ENCODE results near the gene ZNF419.

The ZNF419 gene

GRCh38 chr19:57443121-57443696 lies 44.3 kb upstream of the ZNF419 start:
- TF ChIP-seq CTCF (IDR thresholded peaks at IDR 0.05; ENCODE audit: low read length), result no peak
- no peak for TF ChIP-seq EZH2phosphoT487 (IDR thresholded peaks at IDR 0.05; ENCODE audit: low read length)
- no peak for TF ChIP-seq EZH2 (optimal IDR thresholded peaks at IDR 0.05; ENCODE audit: low read depth, low read length)
- no peak overlapping the region for H2AFZ ChIP-seq (ENCODE audit: low read length)
- H4K20me1 ChIP-seq (ENCODE audit: insufficient read depth, low read length), result no peaks in the 10 kb centered on the region
- H3K27me3 ChIP-seq (replicated peaks; ENCODE audit: insufficient read depth, low read length), result no peaks in the 10 kb centered on the region
- no peaks in the 10 kb centered on the region for H3K9me2 ChIP-seq (replicated peaks; ENCODE audit: insufficient read depth, low read length)
- no peak for DNase-seq
- H3K36me3 ChIP-seq (replicated peaks; ENCODE audit: insufficient read depth, low read length), result peaks cover 17% of the 10 kb centered on the region
- no peaks in the 10 kb centered on the region for H3K4me1 ChIP-seq (ENCODE audit: low read length)
- no peak overlapping the region for H3K9ac ChIP-seq (ENCODE audit: low read length)
- no peak overlapping the region for H3K4me2 ChIP-seq (ENCODE audit: low read depth, low read length)
- H3K79me2 ChIP-seq (ENCODE audit: low read length), result peaks cover 28% of the 10 kb centered on the region
- no peak overlapping the region for H3K27ac ChIP-seq (ENCODE audit: low read length)
- no peak overlapping the region for H3K4me3 ChIP-seq (ENCODE audit: low read length)
- no peaks in the 10 kb centered on the region for H3K9me3 ChIP-seq (replicated peaks; ENCODE audit: insufficient read depth, low read length)
- H3F3A ChIP-seq (ENCODE audit: insufficient read depth, low read length), result no peaks in the 10 kb centered on the region

GRCh38 chr19:57452307-57452706 lies 35.2 kb upstream of the ZNF419 start:
- H3K27me3 ChIP-seq (replicated peaks; ENCODE audit: insufficient read depth, low read length), result no peaks in the 10 kb centered on the region
- H3K4me2 ChIP-seq (ENCODE audit: low read depth, low read length), result no peak overlapping the region
- H3K27ac ChIP-seq (ENCODE audit: low read length), result no peak overlapping the region
- TF ChIP-seq EZH2phosphoT487 (IDR thresholded peaks at IDR 0.05; ENCODE audit: low read length) (no peak), EZH2 (optimal IDR thresholded peaks at IDR 0.05; ENCODE audit: low read depth, low read length) (no peak), CTCF (IDR thresholded peaks at IDR 0.05; ENCODE audit: low read length) (no peak)
- no peak for DNase-seq
- no peaks in the 10 kb centered on the region for H3K9me2 ChIP-seq (replicated peaks; ENCODE audit: insufficient read depth, low read length)
- H2AFZ ChIP-seq (ENCODE audit: low read length), result no peak overlapping the region
- H3K36me3 ChIP-seq (replicated peaks; ENCODE audit: insufficient read depth, low read length), result no peaks in the 10 kb centered on the region
- no peak overlapping the region for H3K9ac ChIP-seq (ENCODE audit: low read length)
- no peaks in the 10 kb centered on the region for H3F3A ChIP-seq (ENCODE audit: insufficient read depth, low read length)
- H3K4me1 ChIP-seq (ENCODE audit: low read length), result no peaks in the 10 kb centered on the region
- no peaks in the 10 kb centered on the region for H3K79me2 ChIP-seq (ENCODE audit: low read length)
- H4K20me1 ChIP-seq (ENCODE audit: insufficient read depth, low read length), result no peaks in the 10 kb centered on the region
- no peak overlapping the region for H3K4me3 ChIP-seq (ENCODE audit: low read length)
- H3K9me3 ChIP-seq (replicated peaks; ENCODE audit: insufficient read depth, low read length), result no peaks in the 10 kb centered on the region

- Histone ChIP-seq H3K36me3 (replicated peaks; ENCODE audit: insufficient read depth, low read length) (no peaks in the 10 kb centered on the region), H3K4me1 (ENCODE audit: low read length) (no peaks in the 10 kb centered on the region), H3K9ac (ENCODE audit: low read length) (no peak overlapping the region), H3F3A (ENCODE audit: insufficient read depth, low read length) (no peaks in the 10 kb centered on the region), H3K9me3 (replicated peaks; ENCODE audit: insufficient read depth, low read length) (no peaks in the 10 kb centered on the region), H3K4me2 (ENCODE audit: low read depth, low read length) (no peak overlapping the region), H3K27ac (ENCODE audit: low read length) (no peak overlapping the region), H2AFZ (ENCODE audit: low read length) (no peak overlapping the region), H4K20me1 (ENCODE audit: insufficient read depth, low read length) (no peaks in the 10 kb centered on the region), H3K27me3 (replicated peaks; ENCODE audit: insufficient read depth, low read length) (no peaks in the 10 kb centered on the region), H3K9me2 (replicated peaks; ENCODE audit: insufficient read depth, low read length) (no peaks in the 10 kb centered on the region), H3K4me3 (ENCODE audit: low read length) (no peak overlapping the region), H3K79me2 (ENCODE audit: low read length) (no peaks in the 10 kb centered on the region)
- peak; percentile 83 for TF ChIP-seq CTCF (IDR thresholded peaks at IDR 0.05; ENCODE audit: low read length)
- no peak for TF ChIP-seq EZH2phosphoT487 (IDR thresholded peaks at IDR 0.05; ENCODE audit: low read length)
- no peak for TF ChIP-seq EZH2 (optimal IDR thresholded peaks at IDR 0.05; ENCODE audit: low read depth, low read length)
- DNase-seq, result peak; percentile 57
These were observed 21.7 kb upstream of the ZNF419 start for GRCh38 chr19:57465680-57466381.

Data from MM.1S (cell line).